ENCODE measurements around the gene CYGB. TPM values are rescaled to one million over a fixed set of nuclear protein-coding genes. Genes with fewer than 3 reads are reported as not detected.

Gene CYGB
- total and polyA plus RNA-seq, 10 of the 15 experiments (the other 5 are each of a cell fraction or from before 2014, with no cell fraction given): 0.34 TPM; not detected in 9

GRCh38 chr17:76501018-76501826 is 36.3 kb downstream of the CYGB start, which contains the start of gene RHBDF2 (continued):
- TF ChIP-seq TBL1XR1 (IDR thresholded peaks at IDR 0.05; ENCODE audit: low read depth, low read length) (no peak), ZNF274 (IDR thresholded peaks at IDR 0.05; ENCODE audit: insufficient read depth, insufficient read length) (no peak), POU2F2 (IDR thresholded peaks at IDR 0.05; ENCODE audit: borderline replicate concordance, low read depth, low read length) (no peak), POLR2A (IDR thresholded peaks at IDR 0.05; ENCODE audit: low read depth, low read length) (peak; percentile 85), HDAC2 (IDR thresholded peaks at IDR 0.05) (no peak), ZZZ3 (IDR thresholded peaks at IDR 0.05; ENCODE audit: control insufficient read depth, insufficient read length, low read depth) (no peak), BACH1 (IDR thresholded peaks at IDR 0.05; ENCODE audit: borderline replicate concordance) (peak; percentile 78)

GRCh38 chr17:76500747-76501017 is 36.8 kb downstream of the CYGB start:
- DNase-seq (ENCODE audit: low read depth, low spot score) (no peak), ATAC-seq (peak; percentile 27)
- in situ Hi-C loops (cut with MboI): no loop called here

More at GRCh38 chr17:76500747-76501017, 36.8 kb downstream of the CYGB start:
- intact Hi-C loops (cut with micrococcal nuclease; ENCODE audit: unreplicated experiment): loop anchor here (1.0 kb wide), 1 partner anchor 18 kb away; no protein-coding TSS in a partner anchor
- Histone ChIP-seq H3K27me3 (replicated peaks in 1 of 2; ENCODE audit: control insufficient read depth in 2 of 2, insufficient read depth in 2 of 2, low read length in 1 of 2) (no peaks in the 10 kb centered on the region), H3K4me2 (ENCODE audit: control insufficient read depth, insufficient read depth) (peak overlapping the region; percentile 88), H2AFZ (ENCODE audit: control insufficient read depth, low read depth, low read length) (no peak overlapping the region), H3K9ac (ENCODE audit: control insufficient read depth, insufficient read depth, low read length) (peak overlapping the region; percentile 81), H3K9me3 (replicated peaks; ENCODE audit: control insufficient read depth, insufficient read depth, low read length) (no peaks in the 10 kb centered on the region), H3K79me2 (ENCODE audit: control insufficient read depth, insufficient read depth, low read length) (peaks cover 51% of the 10 kb centered on the region), H3K36me3 (ENCODE audit: control insufficient read depth in 2 of 2, insufficient read depth in 2 of 2, low read length in 1 of 2) (no peaks in the 10 kb centered on the region; a peak in 1 of 4 replicates), H4K20me1 (ENCODE audit: control insufficient read depth, insufficient read depth) (no peaks in the 10 kb centered on the region), H3K27ac (ENCODE audit: control insufficient read depth, insufficient read depth) (peak overlapping the region; percentile 86), H3K4me3 (peak overlapping the region; percentile 96), H3K4me1 (ENCODE audit: control insufficient read depth, insufficient read depth, low read length) (peaks cover 44% of the 10 kb centered on the region)
- ChIA-PET SMC1A (ENCODE audit: uncharacterized antibody, unreplicated experiment) (interaction anchor here (3.3 to 8.7 kb wide), 2 partner anchors 16 to 33 kb away, joined by 15 to 115 read pairs; partner anchors contain the start of gene AANAT), CTCF (interaction anchor here (0.6 to 3.1 kb wide), 5 partner anchors 10 to 38 kb away, joined by 3 to 15 read pairs (median 4); partner anchors contain the start of gene AANAT), RAD21 (ENCODE audit: unreplicated experiment) (interaction anchor here (2.0 to 5.4 kb wide), 3 partner anchors 19 to 51 kb away, joined by 5 to 34 read pairs (median 19); partner anchors contain the start of gene AANAT), POLR2A (interaction anchor here (1.0 to 9.0 kb wide), 8 partner anchors 8 to 55 kb away, joined by 3 to 101 read pairs (median 8); partner anchors contain the start of gene AANAT)
- FAIRE-seq: no peak
- 0% methylated on average over 10 of the region's 10 CpGs for WGBS (ENCODE audit: insufficient coverage, insufficient replicate concordance, low lambda C conversion rate, missing lambda C conversion rate)
- TF ChIP-seq EGR1 (IDR thresholded peaks at IDR 0.05; ENCODE audit: borderline replicate concordance in 1 of 2, low read depth in 2 of 2, low read length in 2 of 2) (0 out of 3 replicates have a peak, but pooled peaks of 1 of the 2 experiments have one; percentile 28), ATF3 (IDR thresholded peaks at IDR 0.05; ENCODE audit: borderline replicate concordance, extremely low read depth, low read depth, low read length) (no peak)
- no TSS peak for BruUV-seq (replicated peaks)
